AG04450 (cell line): ENCODE results near the gene MYO1E. TPM values are rescaled to one million over a fixed set of nuclear protein-coding genes. Genes with fewer than 3 reads are reported as not detected.

ENCODE experiments used
- CTCF ChIA-PET: fragments of 300-600, 350-600 bp; formaldehyde crosslinking; extraction: SDS; loops from one replicate; lab custom pipeline; 2022; ENCODE audit warnings: antibody characterized with exemption, inconsistent platforms; lab: Charles Lee
- POLR2A ChIA-PET: fragments of 350-600 bp; formaldehyde crosslinking; extraction: SDS; loops from one replicate; lab custom pipeline; 2021; ENCODE audit warnings: antibody characterized with exemption, inconsistent platforms; lab: Yijun Ruan, JAX
- DNase-seq: peaks from one replicate; pipeline ENCODE4 v3.0.0-alpha.2; 2011; ENCODE audit warnings: low read depth, low spot score
- H3K27ac ChIP-seq: one replicate; pipeline ENCODE4 v1.5.1; 2012; ENCODE audit warnings: low read depth, low read length, control low read depth
- H3K27me3 ChIP-seq: one replicate; pipeline ENCODE4 v1.6.0; 2012; ENCODE audit warnings: low read length; ENCODE audit not compliant: control insufficient read depth, insufficient read depth
- H3K4me3 ChIP-seq: 2 replicates; pipeline ENCODE4 v1.5.1; 2011; ENCODE audit warnings: mild to moderate bottlenecking, low read depth, low read length, control low read depth
- H3K9me3 ChIP-seq: 2 replicates; pipeline ENCODE4 v1.5.1; 2012; ENCODE audit warnings: low read length; ENCODE audit not compliant: control insufficient read depth, insufficient read depth
- polyA plus RNA-seq: library from polyadenylated mRNA; depleted of rRNA; stranded (reverse); fragments of >200 nt; gene quantifications from 2 replicates; pipeline ENCODE4 v1.2.3, GENCODE V29; 2011
- TF ChIP-seq, protein P1 (sequence below): IDR thresholded peaks from 2 replicates; pipeline ENCODE4 v1.5.1; 2011; ENCODE audit warnings: low read depth, low read length, control low read depth, inconsistent platforms

The MYO1E gene
- polyA plus RNA-seq, 1 experiment, result 49.1 TPM

DNA sequence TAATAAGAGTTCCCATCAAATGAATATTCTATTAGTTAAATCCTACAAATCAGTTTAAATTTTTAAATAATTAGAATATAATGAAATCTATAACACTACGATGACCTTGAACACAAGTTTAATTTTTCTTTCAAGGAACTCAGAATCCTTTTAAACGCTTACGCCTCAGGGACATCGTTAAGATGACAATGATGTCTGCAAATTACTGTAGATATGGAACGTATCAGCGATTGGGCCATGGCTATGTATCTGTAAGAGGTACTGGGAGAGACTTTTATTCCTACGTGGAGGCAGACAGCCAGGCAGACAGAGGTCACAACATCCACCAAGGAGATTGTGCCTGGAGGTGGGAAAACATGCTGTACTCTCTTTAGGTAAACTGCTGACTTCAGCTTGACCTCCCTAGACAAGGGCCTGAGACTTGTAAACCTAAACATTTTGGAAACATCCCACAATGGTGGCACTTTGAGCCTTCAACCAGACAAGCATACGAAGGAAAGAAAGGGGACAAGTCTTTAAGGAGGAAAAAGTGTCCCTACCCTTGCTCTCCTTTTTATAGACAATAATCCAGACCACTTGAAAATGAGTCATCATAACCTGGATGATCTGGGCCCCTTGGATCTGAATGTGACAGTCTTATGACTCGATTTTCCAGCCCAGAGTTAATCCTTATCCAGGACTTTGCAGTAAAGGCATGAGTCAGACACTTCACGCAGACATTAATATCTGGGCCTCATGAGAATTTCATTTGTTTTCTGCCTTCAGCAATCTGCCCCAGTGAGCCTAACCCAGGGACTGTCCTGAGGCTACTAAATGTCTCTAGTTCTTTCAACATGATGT, 172.8 kb downstream of the MYO1E start:
- Histone ChIP-seq H3K27me3 (no peaks in the 10 kb centered on the region), H3K4me3 (no peak overlapping the region), H3K27ac (no peak overlapping the region), H3K9me3 (no peaks in the 10 kb centered on the region)
- CTCF ChIA-PET, result interaction anchor here (1.0 kb wide), 1 partner anchor 47 kb away, joined by 3 read pairs; no protein-coding TSS in a partner anchor
- TF ChIP-seq, protein P1, sequence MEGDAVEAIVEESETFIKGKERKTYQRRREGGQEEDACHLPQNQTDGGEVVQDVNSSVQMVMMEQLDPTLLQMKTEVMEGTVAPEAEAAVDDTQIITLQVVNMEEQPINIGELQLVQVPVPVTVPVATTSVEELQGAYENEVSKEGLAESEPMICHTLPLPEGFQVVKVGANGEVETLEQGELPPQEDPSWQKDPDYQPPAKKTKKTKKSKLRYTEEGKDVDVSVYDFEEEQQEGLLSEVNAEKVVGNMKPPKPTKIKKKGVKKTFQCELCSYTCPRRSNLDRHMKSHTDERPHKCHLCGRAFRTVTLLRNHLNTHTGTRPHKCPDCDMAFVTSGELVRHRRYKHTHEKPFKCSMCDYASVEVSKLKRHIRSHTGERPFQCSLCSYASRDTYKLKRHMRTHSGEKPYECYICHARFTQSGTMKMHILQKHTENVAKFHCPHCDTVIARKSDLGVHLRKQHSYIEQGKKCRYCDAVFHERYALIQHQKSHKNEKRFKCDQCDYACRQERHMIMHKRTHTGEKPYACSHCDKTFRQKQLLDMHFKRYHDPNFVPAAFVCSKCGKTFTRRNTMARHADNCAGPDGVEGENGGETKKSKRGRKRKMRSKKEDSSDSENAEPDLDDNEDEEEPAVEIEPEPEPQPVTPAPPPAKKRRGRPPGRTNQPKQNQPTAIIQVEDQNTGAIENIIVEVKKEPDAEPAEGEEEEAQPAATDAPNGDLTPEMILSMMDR, result no peak
- POLR2A ChIA-PET, result no interaction called here
- no peak for DNase-seq

DNA sequence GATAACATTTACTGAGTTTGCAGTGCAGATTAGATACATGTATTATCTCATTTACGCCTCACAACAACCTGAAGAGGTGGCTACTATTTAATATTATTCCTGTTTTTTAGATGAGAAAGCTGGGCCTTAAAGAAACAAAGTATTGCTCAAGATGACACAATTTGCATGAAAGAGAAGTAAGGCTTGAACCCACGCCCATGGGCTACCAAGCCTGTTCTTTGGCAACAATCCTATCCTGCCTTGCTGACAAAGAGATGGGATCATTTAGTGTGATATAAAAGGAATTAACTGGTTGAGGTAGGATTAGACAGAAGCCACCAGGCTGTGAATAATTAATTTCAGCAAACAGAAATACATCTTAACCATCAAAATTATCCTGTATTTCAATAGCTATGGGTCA, 175.2 kb downstream of the MYO1E start:
- no peak for DNase-seq
- CTCF ChIA-PET, result interaction anchor here (0.7 kb wide), 1 partner anchor 22 kb away, joined by 3 read pairs; no protein-coding TSS in a partner anchor
- TF ChIP-seq, protein P1, result no peak
- H3K27me3 ChIP-seq, result no peaks in the 10 kb centered on the region
- H3K27ac ChIP-seq, result no peak overlapping the region
- H3K4me3 ChIP-seq, result no peak overlapping the region
- H3K9me3 ChIP-seq, result no peaks in the 10 kb centered on the region
- POLR2A ChIA-PET, result no interaction called here

DNA sequence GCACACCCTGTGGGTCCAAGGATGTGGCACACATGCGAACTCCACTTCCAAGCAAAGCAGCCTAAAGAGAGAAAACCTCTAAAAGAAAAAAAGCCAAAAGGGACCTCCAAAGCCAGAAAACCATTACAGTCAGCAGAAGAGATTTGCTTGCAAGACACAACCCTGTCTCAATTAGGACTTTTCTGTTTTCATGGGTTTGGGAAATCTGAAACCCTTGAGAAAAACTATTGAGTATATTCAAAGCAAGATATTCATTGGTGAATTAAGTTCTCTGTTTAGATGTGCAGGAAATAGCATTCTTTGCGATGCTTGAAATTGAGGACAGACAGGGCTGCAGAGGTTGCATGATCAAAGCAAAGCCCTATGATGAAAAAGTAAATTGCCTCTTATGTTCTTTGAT, 176.3 kb downstream of the MYO1E start:
- Histone ChIP-seq H3K27ac (no peak overlapping the region), H3K4me3 (no peak overlapping the region), H3K9me3 (no peaks in the 10 kb centered on the region), H3K27me3 (no peaks in the 10 kb centered on the region)
- TF ChIP-seq, protein P1, result no peak
- POLR2A ChIA-PET, result no interaction called here
- CTCF ChIA-PET, result interaction anchor here (0.6 to 0.7 kb wide), 3 partner anchors 21 to 984 kb away, joined by 3 to 5 read pairs (median 3); no protein-coding TSS in a partner anchor
- DNase-seq, result no peak

DNA sequence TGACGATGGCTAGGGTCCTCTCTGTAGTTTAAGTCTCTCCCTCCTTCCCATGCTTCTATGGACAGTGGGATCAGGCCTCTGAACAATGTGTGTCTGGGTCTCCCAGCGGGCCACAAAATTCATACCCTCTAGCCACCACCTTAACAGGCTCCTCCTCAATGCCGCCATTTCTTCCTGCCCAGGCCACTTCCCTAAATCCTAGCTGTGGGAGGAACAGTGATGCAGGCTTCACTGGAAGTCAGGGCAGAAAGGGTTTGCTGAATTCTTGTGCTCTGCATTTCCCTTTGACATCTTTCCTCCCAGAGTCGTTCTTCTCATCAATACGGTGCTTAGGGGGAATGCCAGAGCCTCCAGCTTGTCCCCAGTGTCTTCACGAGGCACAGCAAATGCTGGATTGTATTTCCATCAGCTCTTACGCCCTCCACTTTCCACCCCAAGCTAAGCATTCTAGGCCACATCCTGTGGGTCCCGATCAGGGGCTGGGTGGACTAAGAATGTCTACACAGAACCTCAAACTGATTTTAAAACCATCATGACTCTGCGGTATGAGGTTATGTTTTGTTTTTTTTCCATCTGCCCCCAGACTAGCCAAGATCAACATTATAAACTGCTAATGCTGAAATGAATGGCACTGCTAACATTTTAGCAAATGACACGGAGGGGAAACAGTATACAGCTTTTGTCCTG, 177.9 kb downstream of the MYO1E start:
- POLR2A ChIA-PET, result no interaction called here
- Histone ChIP-seq H3K27ac (no peak overlapping the region), H3K9me3 (no peaks in the 10 kb centered on the region), H3K27me3 (no peaks in the 10 kb centered on the region), H3K4me3 (no peak overlapping the region)
- no peak for DNase-seq
- CTCF ChIA-PET, result no interaction called here
- TF ChIP-seq, protein P1, result no peak
